Type B pancreatic cell (in vitro differentiated cells): ENCODE results near the gene DTNA. TPM values are rescaled to one million over a fixed set of nuclear protein-coding genes. Genes with fewer than 3 reads are reported as not detected.
"Not testable (repeated sequence)": the region's sequence is repeated elsewhere in the genome, so short reads cannot be mapped to it uniquely, and the experiment has no call there.

Experiments
- DNase-seq: peaks from one replicate; pipeline ENCODE4 v3.0.0; 2021; ENCODE audit warnings: mixed read lengths; ENCODE audit not compliant: unreplicated experiment; ENCODE audit errors: extremely low spot score
- H3K27ac Mint-ChIP-seq: 2 replicates; pipeline ENCODE4 v1.8.0; 2021; ENCODE audit warnings: mild to moderate bottlenecking, mixed read lengths
- H3K27me3 Mint-ChIP-seq: 2 replicates; pipeline ENCODE4 v1.8.0; 2021; ENCODE audit warnings: mixed read lengths
- H3K36me3 Mint-ChIP-seq: 2 replicates; pipeline ENCODE4 v1.8.0; 2021; ENCODE audit warnings: mixed read lengths
- H3K4me1 Mint-ChIP-seq: one replicate; pipeline ENCODE4 v1.8.0; 2021; ENCODE audit warnings: mixed read lengths; ENCODE audit not compliant: unreplicated experiment
- H3K4me3 Mint-ChIP-seq: 2 replicates; pipeline ENCODE4 v1.8.0; 2021; ENCODE audit warnings: mild to moderate bottlenecking, mixed read lengths
- H3K9me3 Mint-ChIP-seq: 2 replicates; pipeline ENCODE4 v1.8.0; 2021; ENCODE audit warnings: mixed read lengths
- CTCF ChIP-seq: fragments of 200-600 bp; sonication (generic); conservative IDR thresholded peaks from 2 replicates; pipeline ENCODE4 v1.5.0; 2021; ENCODE audit warnings: antibody characterized with exemption, mild to moderate bottlenecking
- total RNA-seq: library from RNA; stranded (reverse); gene quantifications from 2 replicates; pipeline ENCODE4 v1.2.1, GENCODE V29; 2021; ENCODE audit warnings: low replicate concordance

The DTNA gene
- total RNA-seq, 1 donor from 2014 or later, result 23.6 TPM

- Mint-ChIP-seq H3K9me3 (peaks cover 6% of the 10 kb centered on the region), H3K4me3 (no peak overlapping the region), H3K36me3 (no peaks in the 10 kb centered on the region), H3K4me1 (peaks cover 25% of the 10 kb centered on the region), H3K27me3 (peaks cover 7% of the 10 kb centered on the region), H3K27ac (no peak overlapping the region)
- DNase-seq, result no peak
- no peak for TF ChIP-seq CTCF
Measured at GRCh38 chr18:34911081-34911480, 201.0 kb downstream of the DTNA start.

- Mint-ChIP-seq H3K27ac (no peak overlapping the region), H3K9me3 (peaks cover 6% of the 10 kb centered on the region), H3K4me1 (peaks cover 25% of the 10 kb centered on the region), H3K4me3 (no peak overlapping the region), H3K27me3 (peaks cover 7% of the 10 kb centered on the region), H3K36me3 (no peaks in the 10 kb centered on the region)
- TF ChIP-seq CTCF, result no peak
- DNase-seq, result no peak
Measured at GRCh38 chr18:34911661-34912384, 201.7 kb downstream of the DTNA start.

GRCh38 chr18:34913837-34914661 lies 204.0 kb downstream of the DTNA start:
- no peaks in the 10 kb centered on the region for H3K36me3 Mint-ChIP-seq
- TF ChIP-seq CTCF, result no peak
- no peaks in the 10 kb centered on the region for H3K9me3 Mint-ChIP-seq
- no peaks in the 10 kb centered on the region for H3K27me3 Mint-ChIP-seq
- peak overlapping the region; percentile 22 for H3K4me3 Mint-ChIP-seq
- peak overlapping the region; percentile 66 for H3K27ac Mint-ChIP-seq
- peaks cover 27% of the 10 kb centered on the region for H3K4me1 Mint-ChIP-seq
- no peak for DNase-seq

- no peaks in the 10 kb centered on the region for H3K9me3 Mint-ChIP-seq
- TF ChIP-seq CTCF, result no peak
- H3K27me3 Mint-ChIP-seq, result no peaks in the 10 kb centered on the region
- no peaks in the 10 kb centered on the region for H3K36me3 Mint-ChIP-seq
- H3K4me1 Mint-ChIP-seq, result peaks cover 32% of the 10 kb centered on the region
- no peak overlapping the region for H3K27ac Mint-ChIP-seq
- no peak overlapping the region for H3K4me3 Mint-ChIP-seq
- no peak for DNase-seq
Measured at GRCh38 chr18:34915046-34915445, 204.9 kb downstream of the DTNA start.

DNA sequence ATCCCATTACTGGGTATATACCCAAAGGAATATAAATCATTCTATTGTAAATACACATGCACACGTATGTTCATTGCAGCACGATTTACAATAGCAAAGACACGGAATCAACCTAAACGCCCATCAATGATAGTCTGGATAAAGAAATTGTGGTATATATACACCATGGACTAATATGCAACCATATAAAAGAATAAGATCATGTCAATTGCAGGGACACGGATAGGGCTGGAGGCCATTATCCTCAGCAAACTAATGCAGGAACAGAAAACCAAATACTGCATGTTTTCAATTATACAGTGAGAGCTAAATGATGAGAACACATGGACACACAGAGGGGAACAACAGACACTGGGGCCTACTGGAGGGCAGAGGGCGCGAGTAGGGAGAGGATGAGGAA lies 206.4 kb downstream of the DTNA start:
- H3K36me3 Mint-ChIP-seq, H3K27me3 Mint-ChIP-seq, H3K9me3 Mint-ChIP-seq, DNase-seq, H3K27ac Mint-ChIP-seq, H3K4me3 Mint-ChIP-seq: not testable (repeated sequence)
- peaks cover 30% of the 10 kb centered on the region for H3K4me1 Mint-ChIP-seq

- no peak overlapping the region for H3K4me3 Mint-ChIP-seq
- H3K4me1 Mint-ChIP-seq, result peaks cover 18% of the 10 kb centered on the region
- peaks cover 3% of the 10 kb centered on the region for H3K27me3 Mint-ChIP-seq
- no peak for TF ChIP-seq CTCF
- H3K27ac Mint-ChIP-seq, result no peak overlapping the region
- H3K9me3 Mint-ChIP-seq, result peaks cover 7% of the 10 kb centered on the region
- DNase-seq, result no peak
- H3K36me3 Mint-ChIP-seq, result no peaks in the 10 kb centered on the region
Measured at GRCh38 chr18:34918856-34919255, 208.8 kb downstream of the DTNA start.
